Measurements from ENCODE around the gene CCDC188.

DNA sequence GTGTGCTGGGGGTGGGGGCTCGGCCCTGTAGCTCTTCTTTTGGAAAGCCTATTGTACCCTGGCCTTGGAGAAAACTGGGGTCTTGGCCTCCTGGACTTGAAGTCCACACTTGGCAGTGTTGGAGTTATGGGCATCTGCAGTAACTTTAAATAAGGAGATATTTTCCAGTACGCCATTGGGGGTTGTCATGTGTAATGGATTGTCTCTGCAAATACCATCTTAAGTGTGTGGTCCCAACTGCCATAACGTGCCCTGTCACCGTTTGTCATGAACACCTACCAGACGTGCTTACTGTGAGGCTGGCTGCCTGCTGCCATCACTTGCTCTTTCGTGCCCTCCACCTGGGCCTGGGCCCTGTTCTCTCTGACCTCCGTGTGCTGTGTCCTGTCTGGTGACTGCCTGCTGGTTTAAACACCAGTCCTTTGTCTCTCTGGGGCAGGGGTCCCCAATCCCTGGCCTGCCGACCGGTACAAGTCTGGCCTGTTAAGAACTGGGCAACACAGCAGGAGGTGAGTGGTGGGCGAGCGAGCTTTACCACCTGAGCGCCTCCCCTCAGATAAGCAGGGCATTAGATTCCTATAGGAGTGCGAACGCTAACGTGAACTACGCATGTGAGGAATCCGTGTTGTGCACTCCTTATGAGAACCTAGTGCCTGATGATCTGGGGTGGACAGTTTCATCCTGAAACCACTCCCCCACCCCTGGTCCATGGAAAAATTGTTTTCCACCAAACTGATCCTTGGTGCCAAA is 22.8 kb downstream of the CCDC188 start:
- TF ChIP-seq, protein P1, sequence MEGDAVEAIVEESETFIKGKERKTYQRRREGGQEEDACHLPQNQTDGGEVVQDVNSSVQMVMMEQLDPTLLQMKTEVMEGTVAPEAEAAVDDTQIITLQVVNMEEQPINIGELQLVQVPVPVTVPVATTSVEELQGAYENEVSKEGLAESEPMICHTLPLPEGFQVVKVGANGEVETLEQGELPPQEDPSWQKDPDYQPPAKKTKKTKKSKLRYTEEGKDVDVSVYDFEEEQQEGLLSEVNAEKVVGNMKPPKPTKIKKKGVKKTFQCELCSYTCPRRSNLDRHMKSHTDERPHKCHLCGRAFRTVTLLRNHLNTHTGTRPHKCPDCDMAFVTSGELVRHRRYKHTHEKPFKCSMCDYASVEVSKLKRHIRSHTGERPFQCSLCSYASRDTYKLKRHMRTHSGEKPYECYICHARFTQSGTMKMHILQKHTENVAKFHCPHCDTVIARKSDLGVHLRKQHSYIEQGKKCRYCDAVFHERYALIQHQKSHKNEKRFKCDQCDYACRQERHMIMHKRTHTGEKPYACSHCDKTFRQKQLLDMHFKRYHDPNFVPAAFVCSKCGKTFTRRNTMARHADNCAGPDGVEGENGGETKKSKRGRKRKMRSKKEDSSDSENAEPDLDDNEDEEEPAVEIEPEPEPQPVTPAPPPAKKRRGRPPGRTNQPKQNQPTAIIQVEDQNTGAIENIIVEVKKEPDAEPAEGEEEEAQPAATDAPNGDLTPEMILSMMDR (IDR thresholded peaks at IDR 0.05; ENCODE audit: low read depth, low read length): no peak
- no peak for TF ChIP-seq EZH2phosphoT487 (IDR thresholded peaks at IDR 0.05; ENCODE audit: low read depth)
